ENCODE measurements around the gene HERC2. TPM values are rescaled to one million over a fixed set of nuclear protein-coding genes. Genes with fewer than 3 reads are reported as not detected.
"Not testable (repeated sequence)": the region's sequence is repeated elsewhere in the genome, so short reads cannot be mapped to it uniquely, and the experiment has no call there.

HERC2 gene
- total RNA-seq, 1 experiment from 2014 or later: 69.2 TPM

DNA sequence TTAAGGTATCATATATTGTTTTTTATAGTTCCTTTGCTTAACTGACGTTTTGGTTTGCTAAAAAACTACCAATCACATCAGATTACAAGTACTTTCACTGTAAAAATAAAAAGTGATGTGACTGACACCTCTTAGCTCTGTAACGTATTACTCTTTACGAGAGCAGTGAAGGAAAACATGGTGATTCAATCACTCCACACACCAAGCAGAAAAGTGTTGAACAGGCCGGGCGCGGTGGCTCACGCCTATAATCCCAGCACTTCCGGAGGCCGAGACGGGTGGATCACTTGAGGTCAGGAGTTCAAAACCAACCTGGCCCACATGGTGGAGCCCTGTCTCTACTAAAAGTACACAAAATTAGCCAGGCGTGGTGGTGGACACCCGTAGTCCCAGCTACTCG lies 3.9 kb downstream of the HERC2 start:
- H4K20me1 ChIP-seq (ENCODE audit: control insufficient read depth, insufficient read depth, insufficient read length); H2BK5ac ChIP-seq (ENCODE audit: insufficient read length, low read length); H4K91ac ChIP-seq (ENCODE audit: insufficient read length, low read depth, low read length); H3K27me3 ChIP-seq (ENCODE audit: insufficient read depth, low read length); DNase-seq; H3K4me2 ChIP-seq (ENCODE audit: insufficient read depth, insufficient read length, low read length); H2BK12ac ChIP-seq (ENCODE audit: insufficient read length, low read depth, low read length); H2AFZ ChIP-seq (ENCODE audit: low read length); H2BK20ac ChIP-seq (ENCODE audit: low read depth, low read length, poor library complexity, severe bottlenecking); H3K4me3 Mint-ChIP-seq; H2BK15ac ChIP-seq (ENCODE audit: low read depth, low read length); H3K9me3 Mint-ChIP-seq; H3T11ph ChIP-seq (ENCODE audit: low read length); H3K79me2 ChIP-seq (ENCODE audit: insufficient read depth, low read length); H3K18ac ChIP-seq (ENCODE audit: insufficient read length, low read depth, low read length); H2AK5ac ChIP-seq (ENCODE audit: insufficient read length, low read length); H4K8ac ChIP-seq (replicated peaks; ENCODE audit: insufficient read length, low read depth, low read length); H3K56ac ChIP-seq (ENCODE audit: insufficient read length, low read depth, low read length); H3K23me2 ChIP-seq (ENCODE audit: insufficient read length, low read depth, low read length, poor library complexity, severe bottlenecking); H3K4me1 ChIP-seq (ENCODE audit: insufficient read depth, low read length); H3K14ac ChIP-seq (ENCODE audit: insufficient read depth, low read length); H3K9ac ChIP-seq (ENCODE audit: extremely low read depth, insufficient read length, low read length); H3K23ac ChIP-seq (ENCODE audit: insufficient read length, low read depth, low read length); H2BK120ac ChIP-seq (ENCODE audit: low read depth, low read length, poor library complexity, severe bottlenecking); H3K27me3 Mint-ChIP-seq (ENCODE audit: low read depth); H3K27ac ChIP-seq (ENCODE audit: insufficient read length, low read depth, low read length); H3K4me1 Mint-ChIP-seq; H3K9me3 ChIP-seq (ENCODE audit: control insufficient read depth, low read depth, low read length); H3K79me1 ChIP-seq (ENCODE audit: insufficient read depth, low read depth, low read length, poor library complexity, severe bottlenecking); H3K4ac ChIP-seq (ENCODE audit: low read depth, low read length); H4K5ac ChIP-seq (ENCODE audit: insufficient read length, low read depth, low read length): not testable (repeated sequence)
- WGBS (ENCODE audit: extremely low coverage, insufficient read length, low lambda C conversion rate): no CpG with 5 or more reads among the region's 13 CpGs
- Mint-ChIP-seq H3K36me3 (ENCODE audit: insufficient read depth in 1 of 3, low read depth in 3 of 3) (peaks cover 38 to 43% (median 41%) of the 10 kb centered on the region in 3 experiments), H3K27ac (peak overlapping the region in 1 of 3 experiments; percentile 76; a peak in 2 of 7 replicates)

DNA sequence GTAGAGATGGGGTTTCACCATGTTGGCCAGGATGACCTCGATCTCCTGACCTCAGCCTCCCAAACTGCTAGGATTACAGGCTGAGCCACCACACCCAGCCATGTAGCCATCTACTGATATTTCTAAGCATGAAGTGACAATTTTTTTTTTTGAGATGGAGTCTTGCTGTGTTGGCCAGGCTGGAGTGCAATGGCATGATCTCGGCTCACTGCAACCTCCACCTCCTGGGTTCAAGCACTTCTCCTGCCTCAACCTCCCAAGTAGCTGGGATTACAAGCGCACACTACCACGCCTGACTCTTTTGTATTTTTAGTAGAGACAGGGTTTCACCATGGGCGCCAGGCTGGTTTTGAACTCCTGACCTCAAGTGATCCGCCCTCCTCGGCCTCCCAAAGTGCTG lies 5.0 kb downstream of the HERC2 start:
- H3K4me1 Mint-ChIP-seq; H3K79me2 ChIP-seq (ENCODE audit: insufficient read depth, low read length): not testable (repeated sequence)

More for the DNA sequence above, 5.0 kb downstream of the HERC2 start:
- peaks cover 40 to 45% (median 45%) of the 10 kb centered on the region in 3 experiments for H3K36me3 Mint-ChIP-seq (ENCODE audit: insufficient read depth in 1 of 3, low read depth in 3 of 3)
- not testable (repeated sequence) for H3K4me3 Mint-ChIP-seq; H2AK5ac ChIP-seq (ENCODE audit: insufficient read length, low read length); H3K27ac ChIP-seq (ENCODE audit: insufficient read length, low read depth, low read length); H3K9me3 ChIP-seq (ENCODE audit: control insufficient read depth, low read depth, low read length); H4K8ac ChIP-seq (replicated peaks; ENCODE audit: insufficient read length, low read depth, low read length); H4K20me1 ChIP-seq (ENCODE audit: control insufficient read depth, insufficient read depth, insufficient read length); H3K14ac ChIP-seq (ENCODE audit: insufficient read depth, low read length); H3K9ac ChIP-seq (ENCODE audit: extremely low read depth, insufficient read length, low read length); H3K18ac ChIP-seq (ENCODE audit: insufficient read length, low read depth, low read length); H3K4me1 ChIP-seq (ENCODE audit: insufficient read depth, low read length); H4K5ac ChIP-seq (ENCODE audit: insufficient read length, low read depth, low read length); H2BK12ac ChIP-seq (ENCODE audit: insufficient read length, low read depth, low read length); H3K4me2 ChIP-seq (ENCODE audit: insufficient read depth, insufficient read length, low read length); H2BK15ac ChIP-seq (ENCODE audit: low read depth, low read length); H3K79me1 ChIP-seq (ENCODE audit: insufficient read depth, low read depth, low read length, poor library complexity, severe bottlenecking); H4K91ac ChIP-seq (ENCODE audit: insufficient read length, low read depth, low read length); H3T11ph ChIP-seq (ENCODE audit: low read length); H3K27ac Mint-ChIP-seq; H3K27me3 ChIP-seq (ENCODE audit: insufficient read depth, low read length); H3K27me3 Mint-ChIP-seq (ENCODE audit: low read depth); H3K56ac ChIP-seq (ENCODE audit: insufficient read length, low read depth, low read length); DNase-seq; H2BK20ac ChIP-seq (ENCODE audit: low read depth, low read length, poor library complexity, severe bottlenecking); H3K4ac ChIP-seq (ENCODE audit: low read depth, low read length); H2AFZ ChIP-seq (ENCODE audit: low read length); H3K9me3 Mint-ChIP-seq; H3K23ac ChIP-seq (ENCODE audit: insufficient read length, low read depth, low read length); H2BK5ac ChIP-seq (ENCODE audit: insufficient read length, low read length); H3K23me2 ChIP-seq (ENCODE audit: insufficient read length, low read depth, low read length, poor library complexity, severe bottlenecking); H2BK120ac ChIP-seq (ENCODE audit: low read depth, low read length, poor library complexity, severe bottlenecking)
- no CpG with 5 or more reads among the region's 7 CpGs for WGBS (ENCODE audit: extremely low coverage, insufficient read length, low lambda C conversion rate)

Data from H9 (cell line).